Breast epithelium (tissue), 4 donors: ENCODE measurements around the gene GALNT5. TPM values are rescaled to one million over a fixed set of nuclear protein-coding genes. Genes with fewer than 3 reads are reported as not detected.

Experiments
- DNase-seq, 2 donors: peaks; one replicate each; pipeline ENCODE4 v3.0.0-alpha.2; 2019; ENCODE audit warnings: low spot score in 2 of 2
- H3K27ac ChIP-seq, 2 donors: fragments of 200-600 bp; sonication (generic) in 1 of 2; one replicate each; pipeline ENCODE4 v1.5.1; 2016 to 2019; ENCODE audit warnings: mild to moderate bottlenecking in 1 of 2
- H3K27me3 ChIP-seq, 2 donors: fragments of 200-600 bp; sonication (generic) in 1 of 2; one replicate each; pipeline versions ENCODE4 v1.5.1 to v1.6.0; 2017 to 2019; ENCODE audit warnings: control low read depth in 1 of 2, mild to moderate bottlenecking in 1 of 2
- H3K36me3 ChIP-seq: fragments of 200-600 bp; one replicate; pipeline ENCODE4 v1.5.1; 2019
- H3K4me1 ChIP-seq, 2 donors: fragments of 200-600 bp; sonication (generic); one replicate each; pipeline ENCODE4 v1.5.1; 2016 to 2019; ENCODE audit warnings: control low read depth in 1 of 2
- H3K4me3 ChIP-seq, 3 donors: fragments of 200-600 bp; sonication (generic); 1 replicate in 2 of 3; 2 replicates in 1 of 3; pipeline ENCODE4 v1.5.1; 2016 to 2019; ENCODE audit warnings: mild to moderate bottlenecking in 3 of 3, moderate library complexity in 2 of 3
- H3K9me3 ChIP-seq, 2 donors: fragments of 200-600 bp; sonication (generic) in 1 of 2; one replicate each; pipeline ENCODE4 v1.5.1; 2016 to 2019; ENCODE audit warnings: control low read depth in 1 of 2
- POLR2A ChIP-seq: fragments of 450-650 bp; IDR thresholded peaks from one replicate; pipeline ENCODE4 v1.6.1; 2016; ENCODE audit warnings: antibody characterized with exemption, mild to moderate bottlenecking, moderate library complexity
- POLR2AphosphoS5 ChIP-seq, 3 donors: sonication (generic); formaldehyde crosslinking; IDR thresholded peaks; one replicate each; pipeline ENCODE4 v1.6.1; 2017; ENCODE audit warnings: antibody characterized with exemption in 3 of 3
- intact Hi-C: fragments of 100-400 bp; cut with DNase I; formaldehyde crosslinking; loops from one replicate; pipeline ENCODE4 v1.15.1; 2023; ENCODE audit warnings: low total_unique reads
- total RNA-seq, 3 donors: library from RNA; depleted of rRNA; stranded (reverse); fragments of >200 nt; gene quantifications; one replicate each; pipeline ENCODE4 v1.1.0, GENCODE V29; 2016
- TF ChIP-seq, protein P1 (sequence below), 3 donors: fragments of 450-650 bp; IDR thresholded peaks; one replicate each; pipeline ENCODE4 v1.5.1; 2016 to 2017; ENCODE audit warnings: antibody characterized with exemption in 3 of 3, mild to moderate bottlenecking in 3 of 3, moderate library complexity in 3 of 3

GALNT5 gene
- total RNA-seq, 3 donors from 2014 or later: 0.16 to 2.0 (median 1.6) TPM

- H3K27ac ChIP-seq: no peak overlapping the region
- H3K9me3 ChIP-seq: no peaks in the 10 kb centered on the region
- H3K4me1 ChIP-seq: no peaks in the 10 kb centered on the region
- intact Hi-C loops: no loop called here
- H3K27me3 ChIP-seq: no peaks in the 10 kb centered on the region
- TF ChIP-seq POLR2AphosphoS5 (IDR thresholded peaks at IDR 0.05) (no peak), POLR2A (no peak)
- TF ChIP-seq, protein P1, sequence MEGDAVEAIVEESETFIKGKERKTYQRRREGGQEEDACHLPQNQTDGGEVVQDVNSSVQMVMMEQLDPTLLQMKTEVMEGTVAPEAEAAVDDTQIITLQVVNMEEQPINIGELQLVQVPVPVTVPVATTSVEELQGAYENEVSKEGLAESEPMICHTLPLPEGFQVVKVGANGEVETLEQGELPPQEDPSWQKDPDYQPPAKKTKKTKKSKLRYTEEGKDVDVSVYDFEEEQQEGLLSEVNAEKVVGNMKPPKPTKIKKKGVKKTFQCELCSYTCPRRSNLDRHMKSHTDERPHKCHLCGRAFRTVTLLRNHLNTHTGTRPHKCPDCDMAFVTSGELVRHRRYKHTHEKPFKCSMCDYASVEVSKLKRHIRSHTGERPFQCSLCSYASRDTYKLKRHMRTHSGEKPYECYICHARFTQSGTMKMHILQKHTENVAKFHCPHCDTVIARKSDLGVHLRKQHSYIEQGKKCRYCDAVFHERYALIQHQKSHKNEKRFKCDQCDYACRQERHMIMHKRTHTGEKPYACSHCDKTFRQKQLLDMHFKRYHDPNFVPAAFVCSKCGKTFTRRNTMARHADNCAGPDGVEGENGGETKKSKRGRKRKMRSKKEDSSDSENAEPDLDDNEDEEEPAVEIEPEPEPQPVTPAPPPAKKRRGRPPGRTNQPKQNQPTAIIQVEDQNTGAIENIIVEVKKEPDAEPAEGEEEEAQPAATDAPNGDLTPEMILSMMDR (IDR thresholded peaks at IDR 0.05): no peak
- no peaks in the 10 kb centered on the region for H3K36me3 ChIP-seq
- no peak for DNase-seq
- H3K4me3 ChIP-seq: no peak overlapping the region
Measured at GRCh38 chr2:157287160-157287559, 29.7 kb downstream of the GALNT5 start.

GRCh38 chr2:157290525-157290924 lies 33.0 kb downstream of the GALNT5 start:
- Histone ChIP-seq H3K36me3 (no peaks in the 10 kb centered on the region), H3K27ac (no peak overlapping the region), H3K9me3 (no peaks in the 10 kb centered on the region), H3K27me3 (no peaks in the 10 kb centered on the region), H3K4me1 (no peaks in the 10 kb centered on the region), H3K4me3 (no peak overlapping the region)
- intact Hi-C loops: no loop called here
- no peak for DNase-seq
- TF ChIP-seq, protein P1 (IDR thresholded peaks at IDR 0.05): no peak
- TF ChIP-seq POLR2A: no peak
- TF ChIP-seq POLR2AphosphoS5 (IDR thresholded peaks at IDR 0.05): no peak

GRCh38 chr2:157291018-157291417 lies 33.5 kb downstream of the GALNT5 start:
- no peaks in the 10 kb centered on the region for H3K27me3 ChIP-seq
- H3K36me3 ChIP-seq: no peaks in the 10 kb centered on the region
- no peak overlapping the region for H3K27ac ChIP-seq
- no peaks in the 10 kb centered on the region for H3K9me3 ChIP-seq
- no peaks in the 10 kb centered on the region for H3K4me1 ChIP-seq
- intact Hi-C loops: no loop called here
- TF ChIP-seq POLR2AphosphoS5 (IDR thresholded peaks at IDR 0.05): no peak
- TF ChIP-seq, protein P1 (IDR thresholded peaks at IDR 0.05): no peak
- no peak for TF ChIP-seq POLR2A
- DNase-seq: no peak
- no peak overlapping the region for H3K4me3 ChIP-seq

GRCh38 chr2:157292853-157293252 lies 35.3 kb downstream of the GALNT5 start:
- TF ChIP-seq, protein P1 (IDR thresholded peaks at IDR 0.05): no peak
- TF ChIP-seq POLR2AphosphoS5 (IDR thresholded peaks at IDR 0.05): no peak
- no peak for TF ChIP-seq POLR2A

GRCh38 chr2:157296490-157296889 lies 39.0 kb downstream of the GALNT5 start:
- no peaks in the 10 kb centered on the region for H3K27me3 ChIP-seq
- H3K4me1 ChIP-seq: no peaks in the 10 kb centered on the region
- no peak for TF ChIP-seq POLR2A
- TF ChIP-seq, protein P1 (IDR thresholded peaks at IDR 0.05): no peak
- no peak for TF ChIP-seq POLR2AphosphoS5 (IDR thresholded peaks at IDR 0.05)
- DNase-seq: no peak
- no peak overlapping the region for H3K27ac ChIP-seq
- no peaks in the 10 kb centered on the region for H3K9me3 ChIP-seq
- H3K4me3 ChIP-seq: no peak overlapping the region
- no peaks in the 10 kb centered on the region for H3K36me3 ChIP-seq
- intact Hi-C loops: no loop called here

More at GRCh38 chr2:157292853-157293252, 35.3 kb downstream of the GALNT5 start:
- Histone ChIP-seq H3K4me1 (no peaks in the 10 kb centered on the region), H3K36me3 (no peaks in the 10 kb centered on the region), H3K4me3 (no peak overlapping the region), H3K9me3 (no peaks in the 10 kb centered on the region), H3K27ac (no peak overlapping the region), H3K27me3 (no peaks in the 10 kb centered on the region)
- no peak for DNase-seq
- intact Hi-C loops: no loop called here
